Ectodermal cell (in vitro differentiated cells): ENCODE measurements around the gene DOCK11.

Experiments
- H3K27ac ChIP-seq: 2 replicates; pipeline ENCODE4 v1.7.0; 2013; ENCODE audit warnings: mild to moderate bottlenecking, low read depth, low read length; ENCODE audit not compliant: insufficient read depth, poor library complexity, severe bottlenecking
- H3K27me3 ChIP-seq: 2 replicates; pipeline ENCODE4 v1.7.0; 2013; ENCODE audit warnings: mild to moderate bottlenecking, low read length; ENCODE audit not compliant: insufficient read depth, control insufficient read depth, poor library complexity, severe bottlenecking
- H3K36me3 ChIP-seq: one replicate; pipeline ENCODE4 v1.7.0; 2013; ENCODE audit warnings: low read length; ENCODE audit not compliant: control insufficient read depth, insufficient read depth
- H3K4me1 ChIP-seq: one replicate; pipeline ENCODE4 v1.7.0; 2013; ENCODE audit warnings: low read length; ENCODE audit not compliant: control insufficient read depth, insufficient read depth
- H3K4me3 ChIP-seq: 2 replicates; pipeline ENCODE4 v1.7.0; 2013; ENCODE audit warnings: low read depth, low read length, control low read depth; ENCODE audit not compliant: insufficient read depth
- H3K9me3 ChIP-seq: 2 replicates; pipeline ENCODE4 v1.7.0; 2013; ENCODE audit warnings: mild to moderate bottlenecking, low read length, moderate library complexity; ENCODE audit not compliant: control insufficient read depth
- WGBS, 2 experiments: methylation state at CpG; one replicate each; pipeline ENCODE4 v1.1.7; 2013; ENCODE audit warnings: missing lambda C conversion rate in 2 of 2; 5-methylcytosine and 5-hydroxymethylcytosine counted together

Gene DOCK11

DNA sequence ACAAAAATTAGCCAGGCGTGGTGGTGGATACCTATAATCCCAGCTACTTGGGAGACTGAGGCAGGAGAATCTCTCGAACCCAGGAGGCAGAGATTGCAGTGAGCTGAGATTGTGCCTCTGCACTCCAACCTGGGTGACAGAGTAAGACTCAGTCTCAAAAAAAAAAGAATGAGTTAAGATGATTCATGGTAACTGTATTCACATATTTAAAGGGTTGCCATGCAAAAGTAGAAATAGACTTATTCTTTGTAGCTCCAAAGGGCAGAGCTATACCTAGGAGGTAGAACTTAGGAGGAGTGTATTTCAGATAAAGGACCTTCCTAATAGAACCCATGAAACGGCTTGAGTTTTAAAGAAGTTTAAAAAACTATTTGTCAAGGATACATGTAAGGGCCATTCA, 127.4 kb downstream of the DOCK11 start:
- WGBS, 2 experiments, result 93 to 94% methylated on average over 3 of the region's 3 CpGs
- H3K36me3 ChIP-seq, result no peaks in the 10 kb centered on the region
- no peaks in the 10 kb centered on the region for H3K9me3 ChIP-seq
- no peaks in the 10 kb centered on the region for H3K4me1 ChIP-seq
- no peaks in the 10 kb centered on the region for H3K27me3 ChIP-seq
- H3K27ac ChIP-seq, result no peak overlapping the region
- H3K4me3 ChIP-seq, result no peak overlapping the region

DNA sequence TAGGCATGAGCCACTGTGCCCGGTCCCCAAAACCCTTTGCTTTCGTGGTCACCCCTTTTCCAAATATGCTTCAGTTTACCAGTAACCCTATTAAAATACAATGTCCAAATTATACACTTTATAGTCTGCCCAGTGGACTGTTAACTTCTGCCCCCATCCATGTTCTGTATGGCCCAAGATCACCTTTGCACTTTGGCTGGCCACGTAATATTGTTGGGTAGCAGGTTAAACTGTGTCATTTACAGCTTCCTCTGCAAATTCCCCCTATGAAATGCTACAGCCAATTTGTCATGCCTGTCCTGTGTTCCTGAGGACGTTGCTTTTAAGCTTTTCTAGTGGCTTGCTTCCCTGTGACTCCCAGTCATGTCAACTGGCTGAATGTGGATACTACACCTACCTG, 130.7 kb downstream of the DOCK11 start:
- WGBS, 2 experiments, result 88 to 93% methylated on average over 4 of the region's 4 CpGs
- no peaks in the 10 kb centered on the region for H3K4me1 ChIP-seq
- no peak overlapping the region for H3K27ac ChIP-seq
- H3K27me3 ChIP-seq, result no peaks in the 10 kb centered on the region
- H3K36me3 ChIP-seq, result no peaks in the 10 kb centered on the region
- H3K4me3 ChIP-seq, result no peak overlapping the region
- no peaks in the 10 kb centered on the region for H3K9me3 ChIP-seq

DNA sequence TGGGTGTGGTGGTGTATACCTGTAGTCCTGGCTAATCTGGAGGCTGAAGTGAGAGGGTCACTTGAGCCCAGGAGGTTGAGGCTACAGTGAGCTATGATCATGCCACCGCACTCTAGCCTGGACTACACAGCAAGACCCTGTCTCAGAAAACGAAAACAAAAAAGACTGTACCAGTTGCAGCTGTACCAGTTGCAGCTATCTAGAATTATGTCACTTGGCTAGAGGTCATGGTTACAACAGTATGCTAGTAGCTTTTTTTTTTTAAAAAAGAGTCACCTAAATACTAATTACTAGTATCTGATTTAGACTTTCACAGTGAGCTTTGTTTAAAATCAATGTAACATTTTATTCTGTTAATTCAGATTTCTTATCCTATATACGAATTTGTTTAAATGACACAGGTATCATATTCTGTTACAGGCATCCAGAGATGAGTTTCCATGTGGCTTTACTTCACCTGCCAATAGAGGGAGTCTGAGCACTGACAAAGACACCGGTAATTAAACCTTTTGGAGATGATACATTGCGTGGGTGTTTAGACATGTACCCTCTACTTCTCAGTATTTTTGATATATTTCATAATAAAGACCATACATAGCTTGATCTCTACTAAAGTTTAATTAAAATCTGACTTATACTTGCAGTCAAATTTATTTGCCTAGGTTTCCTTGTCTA, 131.6 kb downstream of the DOCK11 start:
- H3K4me1 ChIP-seq, result no peaks in the 10 kb centered on the region
- 70 to 75% methylated on average over 3 of the region's 5 CpGs for WGBS, 2 experiments
- H3K36me3 ChIP-seq, result no peaks in the 10 kb centered on the region
- no peak overlapping the region for H3K27ac ChIP-seq
- no peak overlapping the region for H3K4me3 ChIP-seq
- no peaks in the 10 kb centered on the region for H3K9me3 ChIP-seq
- H3K27me3 ChIP-seq, result no peaks in the 10 kb centered on the region

DNA sequence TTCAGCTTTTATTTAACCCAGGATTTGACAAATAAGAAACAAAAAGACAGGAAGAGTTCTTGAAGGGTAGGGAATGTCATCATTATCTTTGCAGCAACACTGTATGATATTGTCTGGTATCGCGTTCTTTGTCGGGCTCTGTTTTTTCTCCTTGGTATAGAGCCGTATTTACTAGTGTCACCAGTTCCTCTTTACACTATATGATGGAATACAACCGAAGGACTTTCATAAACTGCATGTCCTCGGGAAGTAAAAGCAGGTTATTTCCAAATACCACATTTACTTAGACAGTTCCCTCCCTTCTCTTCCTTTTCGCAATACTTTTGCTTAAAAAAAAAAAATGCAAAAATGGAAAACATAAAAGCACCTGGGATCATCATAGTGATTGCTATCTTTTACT, 135.2 kb downstream of the DOCK11 start:
- Histone ChIP-seq H3K27me3 (no peaks in the 10 kb centered on the region), H3K4me3 (no peak overlapping the region), H3K4me1 (no peaks in the 10 kb centered on the region), H3K27ac (no peak overlapping the region), H3K9me3 (no peaks in the 10 kb centered on the region), H3K36me3 (no peaks in the 10 kb centered on the region)
- WGBS, 2 experiments, result 95 to 97% methylated on average over 7 of the region's 7 CpGs

DNA sequence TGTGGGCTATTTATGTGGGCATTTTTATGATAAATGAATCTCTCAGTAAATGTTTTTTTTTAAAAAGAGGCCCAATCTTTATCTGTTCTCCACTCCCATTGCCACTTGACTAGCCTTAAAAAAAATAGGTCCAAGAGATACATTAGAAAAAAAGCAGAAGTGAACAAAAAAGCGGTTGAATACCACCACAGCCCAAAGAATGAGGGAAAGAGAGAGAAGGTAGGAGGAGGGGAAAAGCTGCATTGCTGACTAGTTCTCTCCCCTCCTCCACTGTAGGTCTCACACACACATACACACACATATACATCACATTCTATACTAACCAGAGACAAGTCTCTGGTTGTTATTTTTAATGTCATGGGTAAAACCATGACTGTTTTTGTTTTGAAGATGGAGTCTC, 136.0 kb downstream of the DOCK11 start:
- WGBS, 2 experiments, result no CpG with 5 or more reads among the region's 1 CpG
- Histone ChIP-seq H3K4me3 (no peak overlapping the region), H3K27ac (no peak overlapping the region), H3K36me3 (no peaks in the 10 kb centered on the region), H3K27me3 (no peaks in the 10 kb centered on the region), H3K4me1 (no peaks in the 10 kb centered on the region), H3K9me3 (no peaks in the 10 kb centered on the region)

DNA sequence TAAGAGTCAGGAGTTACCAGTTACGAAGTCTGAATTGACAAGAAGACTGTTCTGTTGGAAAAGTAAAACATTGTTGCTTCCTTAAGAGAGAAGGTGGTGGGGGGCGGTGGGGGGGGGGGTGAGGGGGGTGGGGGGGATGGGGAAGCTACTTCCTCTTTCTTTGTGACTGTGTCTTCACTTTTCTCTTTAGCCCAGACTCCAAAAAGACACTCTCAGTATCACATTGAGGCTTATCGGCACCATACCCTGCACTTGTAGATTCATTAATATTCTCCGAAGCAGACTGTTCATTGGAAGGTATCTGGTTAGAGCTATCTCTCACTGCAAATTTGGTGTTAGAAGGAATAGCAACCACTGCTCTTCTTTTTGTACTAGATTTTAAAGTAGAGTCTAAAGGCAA, 137.2 kb downstream of the DOCK11 start:
- 100% methylated on average over 2 of the region's 4 CpGs for WGBS, 2 experiments
- no peaks in the 10 kb centered on the region for H3K9me3 ChIP-seq
- H3K36me3 ChIP-seq, result no peaks in the 10 kb centered on the region
- H3K4me3 ChIP-seq, result no peak overlapping the region
- H3K27me3 ChIP-seq, result no peaks in the 10 kb centered on the region
- H3K4me1 ChIP-seq, result no peaks in the 10 kb centered on the region
- no peak overlapping the region for H3K27ac ChIP-seq

DNA sequence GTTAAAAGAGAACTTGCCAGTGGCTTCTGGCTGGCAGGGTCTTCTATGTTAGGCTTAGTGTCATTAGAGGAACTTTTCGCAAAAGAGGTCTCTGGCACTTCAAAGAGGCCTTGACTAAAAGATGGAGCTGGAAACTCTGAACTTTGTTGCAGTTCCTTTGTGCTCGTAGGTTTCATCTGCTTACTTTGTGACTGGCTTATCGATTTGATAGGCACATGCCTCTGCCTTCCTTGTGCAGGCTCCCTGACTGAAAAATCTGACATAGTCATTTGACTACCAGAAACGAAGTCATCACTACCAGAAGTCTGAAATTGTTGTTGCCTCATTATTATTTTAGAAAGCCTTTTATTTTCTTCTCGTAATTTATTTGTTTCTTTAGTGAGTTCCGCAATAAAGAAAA, 137.9 kb downstream of the DOCK11 start:
- WGBS, 2 experiments, result 94 to 98% methylated on average over 6 of the region's 6 CpGs
- Histone ChIP-seq H3K27me3 (no peaks in the 10 kb centered on the region), H3K9me3 (no peaks in the 10 kb centered on the region), H3K4me1 (no peaks in the 10 kb centered on the region), H3K4me3 (no peak overlapping the region), H3K36me3 (no peaks in the 10 kb centered on the region), H3K27ac (no peak overlapping the region)

DNA sequence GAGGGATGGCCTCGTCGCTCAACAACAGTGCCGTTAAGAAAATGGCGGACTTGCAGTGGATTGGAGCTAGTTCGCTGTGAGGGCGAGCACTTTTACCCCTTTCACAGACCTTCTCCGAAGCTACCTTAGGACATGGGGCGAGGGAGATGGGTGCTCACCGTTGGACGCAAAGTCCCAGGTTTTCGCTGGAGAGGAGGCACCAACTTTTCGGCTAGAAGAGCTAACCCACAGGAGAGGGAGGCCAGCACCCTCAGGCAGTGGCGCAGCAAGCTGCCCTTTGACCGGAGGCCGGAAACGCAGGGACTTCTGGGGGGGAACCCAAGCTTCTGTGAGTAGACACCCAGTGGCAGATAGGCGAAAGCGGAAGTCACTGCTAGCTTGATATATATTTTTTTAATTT, 138.7 kb downstream of the DOCK11 start:
- no peaks in the 10 kb centered on the region for H3K9me3 ChIP-seq
- WGBS, 2 experiments, result 96% methylated on average over 16 to 18 of the region's 18 CpGs
- no peaks in the 10 kb centered on the region for H3K36me3 ChIP-seq
- no peaks in the 10 kb centered on the region for H3K27me3 ChIP-seq
- H3K27ac ChIP-seq, result no peak overlapping the region
- H3K4me3 ChIP-seq, result no peak overlapping the region
- no peaks in the 10 kb centered on the region for H3K4me1 ChIP-seq

DNA sequence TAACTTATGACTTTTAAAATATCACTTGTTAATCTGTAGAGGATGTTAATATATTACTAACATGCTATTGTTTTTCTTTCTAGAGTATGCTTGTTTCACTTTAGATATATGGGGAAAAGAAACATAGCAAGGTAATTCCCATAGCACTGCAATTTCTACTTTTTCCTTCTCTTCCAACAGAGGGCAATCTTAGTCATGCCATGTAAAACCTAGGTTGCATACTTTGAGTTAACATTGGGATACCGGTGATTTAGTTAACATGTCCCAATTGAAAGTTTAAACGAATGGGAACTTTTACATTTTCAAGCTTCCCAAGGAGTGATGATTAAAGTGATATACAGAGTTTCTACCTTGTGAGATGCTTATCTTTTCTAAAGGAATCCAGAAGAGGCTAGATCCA, 142.4 kb downstream of the DOCK11 start:
- H3K4me1 ChIP-seq, result no peaks in the 10 kb centered on the region
- H3K27me3 ChIP-seq, result no peaks in the 10 kb centered on the region
- no peak overlapping the region for H3K27ac ChIP-seq
- H3K9me3 ChIP-seq, result no peaks in the 10 kb centered on the region
- no peak overlapping the region for H3K4me3 ChIP-seq
- H3K36me3 ChIP-seq, result no peaks in the 10 kb centered on the region
- 50 to 56% methylated on average over 2 of the region's 2 CpGs for WGBS, 2 experiments

DNA sequence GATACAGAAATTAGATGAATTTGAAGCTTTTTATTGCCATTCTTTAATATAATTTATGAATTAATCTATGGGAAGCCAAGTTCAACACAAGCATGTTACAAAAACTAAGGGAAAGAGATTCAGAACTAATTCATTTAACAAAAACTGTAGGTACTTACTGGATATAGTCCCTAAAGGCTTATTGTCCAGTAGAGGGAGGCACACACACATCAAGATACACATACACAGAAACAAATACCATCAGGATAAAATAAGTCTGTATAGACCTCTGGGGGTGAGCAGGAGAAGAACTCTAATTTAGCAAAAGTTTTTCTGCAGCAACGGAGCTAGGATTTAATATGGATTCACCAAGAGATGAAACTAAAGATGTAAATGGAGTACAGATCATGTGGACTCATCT, 148.8 kb downstream of the DOCK11 start:
- 94 to 100% methylated on average over 1 of the region's 1 CpG for WGBS, 2 experiments

DNA sequence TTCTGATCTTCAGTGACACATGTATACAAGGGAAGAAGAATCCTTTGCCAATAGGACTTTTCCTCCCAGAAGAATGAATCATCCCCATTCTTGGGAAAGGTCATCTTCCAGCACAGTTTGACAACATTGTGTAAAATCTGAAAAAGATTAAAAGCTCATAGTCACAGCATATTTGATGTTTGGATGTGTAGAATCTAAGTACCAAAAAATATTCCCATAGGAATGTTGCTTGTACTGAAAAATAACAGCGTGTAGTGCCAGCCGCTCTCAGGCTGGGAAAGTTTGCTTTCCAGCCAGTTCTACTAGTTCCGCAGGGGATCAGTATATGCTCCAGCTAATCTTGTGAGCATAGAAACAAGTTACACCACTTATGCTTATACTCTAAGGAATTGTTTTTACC, 157.1 kb downstream of the DOCK11 start:
- Histone ChIP-seq H3K27me3 (no peaks in the 10 kb centered on the region), H3K4me1 (no peaks in the 10 kb centered on the region)
- 100% methylated on average over 3 of the region's 3 CpGs; no CpG with 5 or more reads in 1 of the 2 experiments for WGBS, 2 experiments

More for the DNA sequence above, 148.8 kb downstream of the DOCK11 start:
- no peaks in the 10 kb centered on the region for H3K36me3 ChIP-seq
- H3K4me3 ChIP-seq, result no peak overlapping the region
- no peaks in the 10 kb centered on the region for H3K27me3 ChIP-seq
- no peaks in the 10 kb centered on the region for H3K4me1 ChIP-seq
- H3K27ac ChIP-seq, result no peak overlapping the region
- H3K9me3 ChIP-seq, result no peaks in the 10 kb centered on the region

More for the DNA sequence above, 157.1 kb downstream of the DOCK11 start:
- no peak overlapping the region for H3K27ac ChIP-seq
- H3K9me3 ChIP-seq, result no peaks in the 10 kb centered on the region
- H3K4me3 ChIP-seq, result no peak overlapping the region
- H3K36me3 ChIP-seq, result no peaks in the 10 kb centered on the region
